H1 (cell line): ENCODE data around the gene PCBP1. TPM values are rescaled to one million over a fixed set of nuclear protein-coding genes. Genes with fewer than 3 reads are reported as not detected.
A peak's percentile ranks its signal among the peaks of the same experiment; 100 is the strongest.

ENCODE experiments used
- CTCF ChIA-PET: fragments of 300-600 bp; sonication (Branson Sonifier 250); formaldehyde crosslinking; loops from one replicate; lab custom pipeline; 2021; ENCODE audit not compliant: partially characterized antibody; lab: Charles Lee
- POLR2A ChIA-PET: fragments of 300-600 bp; sonication (Branson Sonifier 250); formaldehyde crosslinking; loops from one replicate; lab custom pipeline; 2021; ENCODE audit warnings: inconsistent platforms; ENCODE audit not compliant: partially characterized antibody; lab: Charles Lee
- DNase-seq, 2 experiments: peaks; one replicate each; pipeline versions ENCODE4 v3.0.0 to v3.0.0-alpha.2; 2010 to 2022; ENCODE audit warnings: low spot score in 2 of 2, low read depth in 1 of 2, mixed read lengths in 1 of 2
- FAIRE-seq: peaks from 2 replicates; lab custom pipeline; 2011; peaks lifted over from hg19 to GRCh38; lab: Jason Lieb, UNC
- H2AFZ ChIP-seq: 2 replicates; pipeline ENCODE4 v1.8.1; 2012; ENCODE audit warnings: low read length, inconsistent platforms
- H2AK5ac ChIP-seq: 2 replicates; pipeline ENCODE4 v1.6.1; 2013; ENCODE audit warnings: low read depth, low read length
- H2BK120ac ChIP-seq: replicated peaks from 2 replicates; pipeline ENCODE3; 2013; ENCODE audit warnings: low read depth, low read length, inconsistent platforms
- H2BK12ac ChIP-seq: 2 replicates; pipeline ENCODE4 v1.6.1; 2013; ENCODE audit warnings: low read depth, low read length
- H2BK15ac ChIP-seq: 2 replicates; pipeline ENCODE4 v1.6.1; 2013; ENCODE audit warnings: low read length
- H2BK20ac ChIP-seq: 2 replicates; pipeline ENCODE4 v1.6.1; 2013; ENCODE audit warnings: low read length
- H2BK5ac ChIP-seq: 2 replicates; pipeline ENCODE4 v1.6.1; 2013; ENCODE audit warnings: low read depth, low read length
- H3K14ac ChIP-seq: 2 replicates; pipeline ENCODE4 v1.6.1; 2013; ENCODE audit warnings: inconsistent platforms; ENCODE audit not compliant: insufficient read length
- H3K18ac ChIP-seq: 2 replicates; pipeline ENCODE4 v1.6.1; 2013; ENCODE audit warnings: low read length; ENCODE audit errors: extremely low read depth
- H3K23ac ChIP-seq: 2 replicates; pipeline ENCODE4 v1.6.1; 2013; ENCODE audit warnings: inconsistent platforms; ENCODE audit not compliant: insufficient read length
- H3K23me2 ChIP-seq: 2 replicates; pipeline ENCODE4 v1.6.1; 2013; ENCODE audit warnings: low read depth, low read length
- H3K27ac ChIP-seq: 2 replicates; pipeline ENCODE4 v1.6.1; 2011; ENCODE audit warnings: low read depth, low read length, inconsistent platforms
- H3K27me3 ChIP-seq, 4 experiments: replicated peaks in 1 of 4; 1 replicate in 1 of 4; 2 replicates in 3 of 4; pipeline versions ENCODE4 v1.6.1 to v1.8.1; 2011 to 2013; ENCODE audit warnings: low read length in 3 of 4, mild to moderate bottlenecking in 3 of 4, inconsistent platforms in 2 of 4, mixed read lengths in 2 of 4, moderate library complexity in 1 of 4; ENCODE audit not compliant: control insufficient read depth in 3 of 4, insufficient read depth in 3 of 4; ENCODE audit errors: extremely low read depth in 1 of 4
- H3K36me3 ChIP-seq, 4 experiments: 2 replicates each; pipeline versions ENCODE4 v1.6.1 to v1.8.1; 2011 to 2013; ENCODE audit warnings: mild to moderate bottlenecking in 4 of 4, low read length in 3 of 4, moderate library complexity in 2 of 4, control low read depth in 1 of 4, inconsistent platforms in 1 of 4; ENCODE audit not compliant: insufficient read depth in 4 of 4, control insufficient read depth in 2 of 4
- H3K4ac ChIP-seq: replicated peaks from 2 replicates; pipeline ENCODE3; 2013; ENCODE audit warnings: low read length, low read depth, mixed read lengths, inconsistent platforms; ENCODE audit not compliant: insufficient read length
- H3K4me1 ChIP-seq, 4 experiments: replicated peaks in 1 of 4; 1 replicate in 1 of 4; 2 replicates in 3 of 4; pipeline versions ENCODE4 v1.6.1 to v1.8.1; 2011 to 2013; ENCODE audit warnings: low read length in 3 of 4, inconsistent platforms in 2 of 4, mixed read lengths in 1 of 4; ENCODE audit not compliant: insufficient read depth in 4 of 4, control insufficient read depth in 3 of 4
- H3K4me2 ChIP-seq, 2 experiments: 2 replicates each; pipeline versions ENCODE4 v1.6.1 to v1.8.1; 2011 to 2013; ENCODE audit warnings: low read depth in 2 of 2, low read length in 2 of 2, control low read depth in 1 of 2, inconsistent platforms in 1 of 2, mild to moderate bottlenecking in 1 of 2; ENCODE audit not compliant: insufficient read depth in 1 of 2
- H3K4me3 ChIP-seq, 4 experiments: fragments of 200-600, 300-600 bp in 1 of 4; sonication (generic), shearing (Covaris generic), sonication (Bioruptor Twin) in 1 of 4; 2 replicates each; pipeline versions ENCODE4 v1.5.1 to v1.8.1; 2011 to 2016; ENCODE audit warnings: low read length in 4 of 4, low read depth in 3 of 4, control low read depth in 2 of 4, inconsistent platforms in 2 of 4, mild to moderate bottlenecking in 2 of 4, mixed read lengths in 1 of 4, moderate library complexity in 1 of 4; ENCODE audit not compliant: insufficient read depth in 2 of 4; ENCODE audit errors: extremely low read depth in 1 of 4
- H3K56ac ChIP-seq: replicated peaks from 2 replicates; pipeline ENCODE3; 2013; ENCODE audit warnings: low read depth, mild to moderate bottlenecking, mixed read lengths, low read length, inconsistent platforms; ENCODE audit not compliant: insufficient read length
- H3K79me1 ChIP-seq: 2 replicates; pipeline ENCODE4 v1.6.1; 2013; ENCODE audit warnings: low read depth, low read length, control low read depth
- H3K79me2 ChIP-seq, 2 experiments: 2 replicates each; pipeline versions ENCODE4 v1.6.1 to v1.8.1; 2012 to 2013; ENCODE audit warnings: low read length in 2 of 2, mild to moderate bottlenecking in 2 of 2, inconsistent platforms in 1 of 2; ENCODE audit not compliant: insufficient read depth in 2 of 2, control insufficient read depth in 1 of 2
- H3K9ac ChIP-seq, 4 experiments: replicated peaks in 1 of 4; 1 replicate in 1 of 4; 2 replicates in 3 of 4; pipeline versions ENCODE4 v1.6.1 to v1.8.1; 2011 to 2013; ENCODE audit warnings: low read depth in 3 of 4, low read length in 3 of 4, control low read depth in 2 of 4, mild to moderate bottlenecking in 2 of 4, moderate library complexity in 2 of 4, inconsistent platforms in 1 of 4; ENCODE audit errors: extremely low read depth in 1 of 4
- H3K9me3 ChIP-seq, 2 experiments: 2 replicates each; pipeline versions ENCODE4 v1.6.1 to v1.8.1; 2012 to 2013; ENCODE audit warnings: mild to moderate bottlenecking in 2 of 2, moderate library complexity in 2 of 2, control low read depth in 1 of 2, inconsistent platforms in 1 of 2, low read depth in 1 of 2, low read length in 1 of 2, mixed read lengths in 1 of 2; ENCODE audit not compliant: insufficient read depth in 2 of 2
- H4K20me1 ChIP-seq, 2 experiments: replicated peaks in 1 of 2; 2 replicates each; pipeline versions ENCODE3 to v1.8.1; 2011 to 2013; ENCODE audit warnings: inconsistent platforms in 2 of 2, low read length in 2 of 2, mild to moderate bottlenecking in 1 of 2; ENCODE audit not compliant: insufficient read depth in 2 of 2, control insufficient read depth in 1 of 2
- H4K5ac ChIP-seq: 2 replicates; pipeline ENCODE4 v1.6.1; 2013; ENCODE audit warnings: low read length, low read depth, mixed read lengths, inconsistent platforms; ENCODE audit not compliant: insufficient read length
- H4K8ac ChIP-seq: 2 replicates; pipeline ENCODE4 v1.8.0; 2013; ENCODE audit warnings: mild to moderate bottlenecking, moderate library complexity, low read length, inconsistent platforms; ENCODE audit not compliant: insufficient read depth; ENCODE audit errors: extremely low read depth
- H4K91ac ChIP-seq: replicated peaks from 2 replicates; pipeline ENCODE3; 2013; ENCODE audit warnings: low read length, mixed read lengths, inconsistent platforms; ENCODE audit not compliant: insufficient read length
- POLR2A ChIP-seq, 2 experiments: IDR thresholded peaks; 1 replicate in 1 of 2; 2 replicates in 1 of 2; pipeline ENCODE4 v1.6.1; 2011; ENCODE audit warnings: low read depth in 2 of 2, low read length in 2 of 2, mild to moderate bottlenecking in 2 of 2; ENCODE audit errors: control extremely low read depth in 1 of 2
- RNF2 ChIP-seq: fragments of 200-900, 300-1000 bp; sonication (generic); IDR thresholded peaks from 2 replicates; pipeline ENCODE4 v1.7.1; 2016; ENCODE audit warnings: borderline replicate concordance, low read depth, mild to moderate bottlenecking, antibody characterized with exemption, low read length; ENCODE audit not compliant: poor library complexity, severe bottlenecking; ENCODE audit errors: missing control alignments
- WGBS, 2 experiments: shearing (Covaris generic) in 1 of 2; methylation state at CpG; one replicate each; pipeline versions ENCODE4 v1.1.6 to v1.1.7; 2013 to 2015; ENCODE audit warnings: low lambda C conversion rate in 2 of 2, mixed read lengths in 2 of 2, inconsistent platforms in 1 of 2, low coverage in 1 of 2, missing lambda C conversion rate in 1 of 2; ENCODE audit not compliant: insufficient replicate concordance in 2 of 2, insufficient coverage in 1 of 2, insufficient read length in 1 of 2; ENCODE audit errors: extremely low coverage in 1 of 2, missing lambda C conversion rate in 1 of 2; 5-methylcytosine and 5-hydroxymethylcytosine counted together
- polyA plus RNA-seq, 7 experiments: library from polyadenylated mRNA; depleted of rRNA in 3 of 7; stranded (reverse) in 5 of 7; unstranded in 2 of 7; fragments of >200 nt in 5 of 7; fragments of 200-250 nt in 2 of 7; gene quantifications; 1 replicate in 5 of 7; 2 replicates in 1 of 7; 4 replicates in 1 of 7; pipeline versions ENCODE4 v1.2.1 to v1.2.3, GENCODE V29; 2011 to 2013; ENCODE audit warnings: missing spikeins in 2 of 7, mixed read lengths in 2 of 7
- total RNA-seq: library from RNA; stranded (reverse); fragmentation: NEBNext Ultra II Directional; extraction: Animal tissue kit (Norgen Biotek cat#: 25700); gene quantifications from 2 replicates; pipeline ENCODE4 v1.2.1, GENCODE V29; 2021

PCBP1 gene
- total and polyA plus RNA-seq, 2 of the 8 experiments (the other 6 are each of a cell fraction or from before 2014, with no cell fraction given), result 279 to 493 TPM

- H2AK5ac ChIP-seq, result no peak overlapping the region; the same call in 1 of the 2 replicates
- H3K23me2 ChIP-seq, result peaks cover 2% of the 10 kb centered on the region; the same call in 1 of the 2 replicates
- H3K79me1 ChIP-seq, result no peaks in the 10 kb centered on the region
- no peak overlapping the region for H3K23ac ChIP-seq
- H3K18ac ChIP-seq, result no peak overlapping the region
- no peak overlapping the region for H3K4me2 ChIP-seq
- H2BK15ac ChIP-seq, result no peak overlapping the region
- H3K79me2 ChIP-seq, result peaks cover 0 to 13% of the 10 kb centered on the region in 2 experiments; a peak in 1 of 4 replicates
- no peak overlapping the region for H3K4me3 ChIP-seq
- no peak overlapping the region for H2BK20ac ChIP-seq
- H2BK5ac ChIP-seq, result no peak overlapping the region
- no peak for DNase-seq
- no peaks in the 10 kb centered on the region for H3K9me3 ChIP-seq
- no peak overlapping the region for H4K5ac ChIP-seq
- no peak overlapping the region for H3K14ac ChIP-seq
- H3K4ac ChIP-seq, result no peak overlapping the region
- 0 out of 7 replicates have a peak overlapping the region, but pooled peaks of 1 of the 4 experiments have one; percentile 0 for H3K9ac ChIP-seq
- H3K27ac ChIP-seq, result no peak overlapping the region
- no peak overlapping the region for H2BK12ac ChIP-seq
- H4K20me1 ChIP-seq, result no peaks in the 10 kb centered on the region
- no peak for FAIRE-seq
- no peak overlapping the region for H4K91ac ChIP-seq
- H3K36me3 ChIP-seq, result peaks cover 6 to 74% (median 31%) of the 10 kb centered on the region in 4 experiments; a peak in 7 of 8 replicates
- H2BK120ac ChIP-seq, result no peak overlapping the region
- H3K27me3 ChIP-seq, result no peaks in the 10 kb centered on the region
- POLR2A ChIA-PET, result interaction anchor here (0.7 to 32.2 kb wide), 9 partner anchors 8 to 367 kb away, joined by 3 to 1553 read pairs (median 3); partner anchors contain the start of genes MXD1 and SNRPG
- H3K56ac ChIP-seq, result no peak overlapping the region
- CTCF ChIA-PET, result interaction anchor here (0.7 to 7.4 kb wide), 3 partner anchors 10 to 89 kb away, joined by 3 to 85 read pairs (median 4); no protein-coding TSS in a partner anchor
- 0 out of 3 replicates have a peak, but pooled peaks of 1 of the 2 experiments have one; percentile 27 for TF ChIP-seq POLR2A (IDR thresholded peaks at IDR 0.05; ENCODE audit: control extremely low read depth in 1 of 2, low read depth in 2 of 2, low read length in 2 of 2)
- TF ChIP-seq RNF2, result no peak
- no peak overlapping the region for H4K8ac ChIP-seq
- no peak overlapping the region for H2AFZ ChIP-seq
- peaks cover 3 to 13% (median 10%) of the 10 kb centered on the region in 4 experiments; a peak in 5 of 7 replicates for H3K4me1 ChIP-seq
- 92% methylated on average over 3 of the region's 3 CpGs; no CpG with 5 or more reads in 1 of the 2 experiments for WGBS, 2 experiments
Measured at GRCh38 chr2:70080610-70081200, 6.6 kb upstream of the PCBP1 start.
